ENCODE results near the gene ELL2.

- no peak for TF ChIP-seq CTCF (IDR thresholded peaks at IDR 0.05; ENCODE audit: low read depth, low read length)
- TF ChIP-seq MYC (IDR thresholded peaks at IDR 0.05; ENCODE audit: low read depth, low read length): no peak
- TF ChIP-seq POLR2A (IDR thresholded peaks at IDR 0.05; ENCODE audit: extremely low read depth, insufficient read length): no peak
These were observed 102.0 kb downstream of the ELL2 start for GRCh38 chr5:95859661-95860060.

Data from NB4 (cell line).